ENCODE measurements around the gene RASA3.

Gene RASA3

GRCh38 chr13:114131583-114132418 is 622 bp downstream of the RASA3 start:
- H3K4me3 ChIP-seq (ENCODE audit: low read depth, low read length), result peak overlapping the region; percentile 88
- TF ChIP-seq CTCF (conservative IDR thresholded peaks at IDR 0.05; ENCODE audit: low read depth, low read length), result no peak
- peak; percentile 50 for DNase-seq (ENCODE audit: low read depth)

GRCh38 chr13:114130837-114131582 is 1.4 kb downstream of the RASA3 start:
- no peak for TF ChIP-seq CTCF (conservative IDR thresholded peaks at IDR 0.05; ENCODE audit: low read depth, low read length)
- peak; percentile 86 for DNase-seq (ENCODE audit: low read depth)
- peak overlapping the region; percentile 88 for H3K4me3 ChIP-seq (ENCODE audit: low read depth, low read length)

- DNase-seq (ENCODE audit: low read depth), result no peak
- peak overlapping the region; percentile 88 for H3K4me3 ChIP-seq (ENCODE audit: low read depth, low read length)
- TF ChIP-seq CTCF (conservative IDR thresholded peaks at IDR 0.05; ENCODE audit: low read depth, low read length), result no peak
Measured at GRCh38 chr13:114130131-114130836, 2.1 kb downstream of the RASA3 start.

- no peak overlapping the region for H3K4me3 ChIP-seq (ENCODE audit: low read depth, low read length)
- TF ChIP-seq CTCF (conservative IDR thresholded peaks at IDR 0.05; ENCODE audit: low read depth, low read length), result no peak
- DNase-seq (ENCODE audit: low read depth), result no peak
Measured at GRCh38 chr13:114129649-114130062, 2.8 kb downstream of the RASA3 start.

- DNase-seq (ENCODE audit: low read depth), result peak; percentile 90
- no peak for TF ChIP-seq CTCF (conservative IDR thresholded peaks at IDR 0.05; ENCODE audit: low read depth, low read length)
- peak overlapping the region; percentile 31 for H3K4me3 ChIP-seq (ENCODE audit: low read depth, low read length)
Measured at GRCh38 chr13:114128624-114129522, 3.5 kb downstream of the RASA3 start.

GRCh38 chr13:114128348-114128623 is 4.1 kb downstream of the RASA3 start:
- DNase-seq (ENCODE audit: low read depth), result no peak
- TF ChIP-seq CTCF (conservative IDR thresholded peaks at IDR 0.05; ENCODE audit: low read depth, low read length), result no peak
- H3K4me3 ChIP-seq (ENCODE audit: low read depth, low read length), result peak overlapping the region; percentile 23

Measured in choroid plexus epithelial cell (primary cell).